ENCODE data around the gene MAP3K5.
A peak's percentile ranks its signal among the peaks of the same experiment; 100 is the strongest.
"Not testable (repeated sequence)": the region's sequence is repeated elsewhere in the genome, so short reads cannot be mapped to it uniquely, and the experiment has no call there.

Gene MAP3K5

DNA sequence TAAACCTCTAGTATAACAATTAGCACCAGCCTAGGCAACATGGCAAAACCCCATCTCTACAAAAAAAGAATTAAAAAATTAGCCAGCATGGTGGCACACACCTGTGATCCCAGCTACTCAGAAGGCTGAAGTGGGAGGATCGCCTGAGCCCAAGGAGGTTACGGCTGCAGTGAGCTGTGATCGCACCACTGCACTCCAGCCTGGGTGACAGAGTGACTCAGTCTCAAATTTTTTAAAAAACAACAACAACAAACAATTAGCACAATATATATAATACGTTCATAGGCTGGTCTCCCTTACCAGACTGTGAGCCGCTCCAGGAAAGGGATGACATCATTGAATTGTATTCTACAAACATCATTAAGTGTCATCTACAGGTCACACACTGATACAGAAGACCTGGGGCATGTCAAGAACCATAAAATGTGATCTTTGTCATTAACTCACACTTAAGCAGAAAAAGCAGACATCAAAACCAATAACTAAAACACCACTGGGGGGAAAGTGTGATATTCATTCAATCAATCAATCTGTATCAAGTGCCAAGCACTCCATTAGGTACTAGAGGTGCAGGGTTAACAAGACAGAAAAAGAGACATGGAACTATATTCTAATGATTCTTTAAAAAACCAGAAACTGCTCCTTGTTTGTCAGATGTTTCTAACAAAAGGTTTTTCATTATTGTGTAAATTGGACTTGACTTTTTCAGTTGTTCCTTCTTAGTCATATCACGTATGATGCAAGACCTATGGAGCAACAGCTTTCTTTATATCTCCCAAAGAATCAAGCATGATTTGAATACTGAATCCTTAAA lies 17.8 kb downstream of the MAP3K5 start:
- no peak for DNase-seq (ENCODE audit: low read depth in 3 of 3, low spot score in 1 of 3)

DNA sequence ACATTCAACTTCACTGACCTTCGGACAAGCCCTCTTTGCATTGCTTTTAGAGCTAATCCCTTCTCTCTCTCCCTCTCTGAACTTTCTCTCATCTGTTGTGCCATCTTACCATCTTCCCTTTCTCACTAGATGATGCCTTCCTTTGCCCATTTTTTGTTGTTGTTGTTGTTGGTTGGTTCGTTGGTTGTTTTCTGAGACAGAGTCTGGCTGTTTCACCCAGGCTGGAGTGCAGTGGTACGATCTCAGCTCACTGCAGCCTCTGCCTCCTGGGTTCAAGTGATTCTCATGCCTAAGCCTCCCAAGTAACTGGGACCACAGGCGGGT lies 18.8 kb downstream of the MAP3K5 start:
- DNase-seq (ENCODE audit: low read depth in 3 of 3, low spot score in 1 of 3) = no peak

DNA sequence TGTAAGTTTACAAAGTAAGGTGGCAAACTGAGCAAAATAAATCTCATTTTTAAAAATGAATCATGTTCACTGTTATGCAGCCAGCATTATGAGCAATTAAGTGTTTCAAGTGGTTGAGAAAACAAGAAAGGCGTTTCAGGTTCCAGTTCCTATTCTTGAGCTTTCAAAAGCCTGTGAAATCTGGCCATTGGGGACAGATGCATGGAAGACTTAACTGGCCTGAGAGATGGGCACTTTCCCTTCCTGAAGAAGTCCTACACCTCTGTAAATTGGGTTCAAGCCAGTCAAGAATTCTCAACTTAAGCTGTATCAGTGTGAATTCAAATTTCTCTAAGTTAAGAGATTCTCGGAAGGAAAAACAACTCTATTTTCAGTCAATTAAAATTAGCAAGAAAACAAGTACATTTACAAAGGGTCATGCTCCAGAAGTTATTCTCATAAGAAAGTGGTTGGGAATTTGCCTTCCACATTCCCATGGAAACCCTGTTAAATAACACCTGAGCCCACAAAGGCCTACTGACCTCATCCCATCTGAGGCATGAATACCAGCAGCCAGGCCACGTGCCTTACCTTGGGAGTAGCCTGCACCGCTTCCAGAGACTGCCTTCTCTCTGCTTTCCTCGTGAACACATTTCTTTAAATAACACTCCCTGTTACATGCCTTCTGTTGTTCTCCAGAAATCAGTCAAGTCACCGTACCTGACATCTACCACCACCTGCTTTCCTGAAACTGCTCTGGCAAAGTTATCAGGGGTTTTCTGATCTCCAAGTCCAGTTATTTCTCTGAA lies 19.4 kb downstream of the MAP3K5 start:
- DNase-seq (ENCODE audit: low read depth in 3 of 3, low spot score in 1 of 3) = no peak

DNA sequence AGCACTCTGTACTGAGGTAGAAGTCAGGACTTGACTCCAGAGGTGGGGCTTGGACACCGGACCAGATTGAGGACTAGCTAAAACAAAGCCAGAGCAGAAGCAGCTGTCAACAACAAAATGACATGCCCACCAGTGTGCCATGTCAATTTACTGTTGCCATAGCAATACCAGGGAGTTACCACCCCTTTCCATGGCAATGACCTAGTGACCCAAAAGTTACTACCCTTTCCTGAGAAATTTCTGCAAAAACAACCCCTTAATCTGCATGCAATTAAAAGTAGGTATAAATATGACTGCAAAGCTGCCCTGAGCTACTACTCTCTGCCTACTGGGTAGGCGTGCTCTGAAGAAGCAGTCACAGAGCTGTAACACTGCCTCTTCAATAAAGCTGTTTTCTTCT lies 21.0 kb downstream of the MAP3K5 start:
- no peak for DNase-seq (ENCODE audit: low read depth in 3 of 3, low spot score in 1 of 3)

DNA sequence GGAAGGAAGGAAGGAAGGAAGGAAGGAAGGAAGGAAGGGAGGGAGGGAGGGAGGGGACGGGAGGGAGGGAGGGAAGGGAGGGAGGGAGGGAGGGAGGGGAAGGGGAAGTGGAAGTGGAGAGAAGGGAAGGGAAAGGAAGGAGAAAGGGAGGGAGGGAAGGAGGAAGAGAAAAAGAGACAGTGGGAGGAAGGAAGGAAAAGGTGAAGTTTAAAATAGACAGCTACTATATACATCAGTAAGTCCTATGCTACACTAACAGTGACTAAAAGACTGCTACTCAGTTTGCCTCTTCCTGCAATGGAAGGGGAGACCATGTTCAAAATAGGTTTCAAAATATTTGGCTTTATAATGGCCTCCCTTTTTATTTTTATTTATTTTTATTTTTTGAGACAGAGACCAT lies 22.5 kb downstream of the MAP3K5 start:
- no peak for DNase-seq (ENCODE audit: low read depth in 3 of 3, low spot score in 1 of 3)

DNA sequence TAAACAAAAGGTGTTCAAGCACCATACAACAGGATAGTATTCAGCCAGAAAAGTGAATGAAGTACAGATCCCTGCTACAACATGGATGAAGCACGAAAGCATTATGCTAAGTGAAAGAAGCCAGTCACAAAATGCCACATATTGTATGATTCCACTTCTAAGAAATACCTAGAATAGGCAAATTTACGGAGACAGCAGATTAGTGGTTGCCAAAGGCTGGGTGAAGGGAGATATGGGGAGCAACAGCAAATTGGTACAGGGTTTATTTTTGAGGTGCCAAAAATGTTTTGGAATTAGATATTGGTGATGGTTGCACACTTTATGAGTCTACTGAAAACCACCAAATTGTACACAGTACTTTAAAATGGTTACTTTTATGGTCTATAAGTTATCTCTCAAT lies 23.2 kb downstream of the MAP3K5 start:
- no peak for DNase-seq (ENCODE audit: low read depth in 3 of 3, low spot score in 1 of 3)

DNA sequence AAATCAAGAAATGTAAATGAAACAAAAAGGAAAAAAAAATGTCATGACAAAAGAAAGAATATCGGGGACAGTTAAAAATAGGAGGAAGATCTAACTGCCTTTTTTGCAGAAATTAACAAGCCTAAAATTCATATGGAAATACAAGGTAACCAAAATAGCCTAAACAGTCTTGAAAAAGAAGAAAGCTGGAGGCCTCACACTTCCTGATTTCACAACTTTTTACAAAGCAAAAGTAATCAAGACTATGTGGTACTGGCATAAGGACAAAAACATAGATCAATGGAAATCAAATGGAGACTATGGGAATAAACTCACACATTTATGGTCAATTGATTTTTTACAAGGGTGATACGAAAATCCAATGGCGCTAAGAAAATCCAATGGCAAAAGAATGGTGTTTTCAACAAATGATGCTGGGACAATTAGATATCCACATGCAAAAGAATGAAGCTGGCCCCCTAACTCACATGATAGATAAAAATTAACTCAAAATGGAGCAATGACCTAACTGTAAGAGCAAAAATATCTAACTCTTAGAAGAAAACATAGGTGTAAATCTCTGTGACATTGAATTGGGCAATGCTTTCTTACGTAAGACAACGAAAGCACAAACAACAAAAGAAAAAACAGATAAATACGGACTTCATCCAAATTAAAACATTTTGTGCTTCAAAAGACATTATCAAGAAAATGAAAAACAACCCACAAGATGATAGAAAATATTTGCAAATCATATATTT lies 24.5 kb downstream of the MAP3K5 start:
- no peak for DNase-seq (ENCODE audit: low read depth in 3 of 3, low spot score in 1 of 3)

DNA sequence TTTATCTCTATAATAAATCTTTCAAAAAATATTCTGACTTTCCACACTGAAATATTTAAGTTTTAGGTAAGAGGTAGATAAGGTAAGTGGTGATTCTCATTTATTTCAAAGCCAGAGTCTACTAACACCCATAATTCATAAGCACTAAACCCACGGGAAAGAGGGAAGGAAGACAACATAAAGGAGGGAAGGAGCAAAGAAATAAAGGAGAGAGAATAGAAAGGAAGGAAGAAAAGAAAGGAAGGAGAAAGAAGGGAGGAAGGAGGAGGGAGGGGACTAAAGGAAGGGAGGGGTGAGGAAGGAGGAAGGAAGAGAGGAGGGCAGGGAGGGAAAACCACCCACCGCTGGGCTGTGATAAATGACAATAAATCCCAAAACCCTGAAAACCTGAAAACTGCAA lies 25.2 kb downstream of the MAP3K5 start:
- no peak for DNase-seq (ENCODE audit: low read depth in 3 of 3, low spot score in 1 of 3)

DNA sequence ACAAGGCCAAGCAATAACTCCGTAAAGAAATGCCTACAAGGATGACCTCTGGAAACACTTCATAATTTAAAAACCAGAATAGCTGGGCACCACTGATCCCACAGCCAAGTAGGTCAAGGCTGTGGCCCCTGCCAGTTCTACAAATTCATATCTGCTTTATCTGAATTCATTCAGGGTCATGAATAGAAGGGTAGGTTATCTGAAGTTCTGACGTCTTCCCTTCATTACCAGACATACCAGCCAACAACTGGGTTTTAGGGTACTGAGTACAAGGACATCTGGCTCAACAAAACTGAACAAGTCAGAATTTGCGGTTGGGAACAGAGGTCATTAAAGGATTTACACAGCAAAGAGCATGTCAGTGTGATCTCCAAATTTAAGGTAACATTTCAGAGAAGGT lies 26.0 kb downstream of the MAP3K5 start:
- no peak for DNase-seq (ENCODE audit: low read depth in 3 of 3, low spot score in 1 of 3)

DNA sequence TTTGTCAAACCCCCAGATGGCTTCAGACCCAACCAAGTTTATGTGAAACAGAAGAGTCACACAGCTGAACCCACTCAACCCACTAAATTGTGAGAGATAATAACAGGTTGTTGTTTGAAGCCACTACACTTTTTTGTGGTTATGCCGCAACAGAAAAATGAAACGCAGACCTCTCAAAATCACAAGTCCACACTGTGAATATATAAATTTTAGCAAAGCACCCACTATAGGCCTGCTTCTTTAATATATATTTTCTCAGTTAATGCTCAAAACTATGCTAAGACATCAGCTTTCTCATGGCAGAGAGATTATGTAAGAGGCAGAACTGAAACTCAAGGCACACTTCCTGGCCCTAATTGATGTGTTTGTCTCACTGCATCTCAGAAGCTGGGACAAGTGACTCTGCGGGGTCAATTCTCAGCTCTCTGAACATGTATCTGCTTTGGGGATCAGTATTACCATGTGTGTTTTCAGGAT lies 27.7 kb downstream of the MAP3K5 start:
- no peak for DNase-seq (ENCODE audit: low read depth in 3 of 3, low spot score in 1 of 3)

DNA sequence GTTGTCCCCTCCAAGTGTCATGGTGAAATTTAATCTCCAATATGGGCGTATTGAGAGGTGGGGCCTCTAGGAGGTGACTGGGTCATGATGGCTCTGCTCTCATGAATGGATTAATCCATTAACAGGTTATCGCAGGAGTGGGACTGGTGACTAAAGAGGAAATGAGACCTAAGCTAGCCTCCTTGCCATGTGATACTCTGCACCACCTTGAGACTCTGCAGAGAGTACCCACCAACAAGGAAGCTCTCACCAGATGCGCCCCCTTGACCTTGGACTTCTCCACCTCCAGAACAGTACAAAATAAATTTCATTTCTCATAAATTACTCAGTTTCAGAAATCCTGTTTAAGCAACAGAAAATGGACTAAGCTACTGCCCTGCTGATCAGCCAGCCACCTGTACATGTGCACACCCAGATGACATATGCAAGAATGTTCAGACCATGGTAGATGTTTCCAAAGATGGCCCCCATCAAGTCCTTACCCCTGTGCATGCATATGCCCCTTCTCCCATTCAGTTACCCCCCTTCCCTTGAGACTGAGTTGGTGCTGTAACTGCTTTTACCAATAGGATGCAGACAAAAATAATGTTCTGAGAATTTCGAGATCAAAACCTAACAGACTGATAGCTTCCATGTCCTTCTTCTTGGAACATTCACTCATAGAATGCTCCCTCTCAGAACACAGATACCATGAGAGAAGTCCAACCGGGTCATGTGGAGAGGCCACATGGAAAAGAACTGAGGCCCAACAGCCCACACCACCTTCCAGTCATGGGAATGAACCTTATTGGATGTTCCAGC lies 28.4 kb downstream of the MAP3K5 start:
- DNase-seq (ENCODE audit: low read depth in 3 of 3, low spot score in 1 of 3) = no peak

DNA sequence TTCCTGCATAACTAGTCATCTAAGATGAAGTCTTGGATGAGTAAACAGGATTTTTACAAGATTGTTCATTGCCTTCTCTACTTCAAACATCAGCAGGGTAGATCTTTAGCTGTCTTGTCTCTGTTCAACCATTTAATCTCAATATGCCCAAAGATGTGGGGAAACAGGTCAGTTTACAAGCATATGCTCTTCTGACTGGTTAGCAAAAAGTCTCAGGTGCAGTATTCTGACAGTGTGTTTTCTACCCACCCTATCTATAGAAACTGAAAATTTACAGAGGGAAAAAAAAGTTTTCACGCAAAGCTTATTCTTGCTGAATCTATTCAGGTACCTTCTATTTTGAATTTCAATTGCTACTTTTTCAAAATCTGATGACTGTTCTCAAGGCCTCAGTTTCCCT lies 29.0 kb downstream of the MAP3K5 start:
- DNase-seq (ENCODE audit: low read depth in 3 of 3, low spot score in 1 of 3) = no peak

DNA sequence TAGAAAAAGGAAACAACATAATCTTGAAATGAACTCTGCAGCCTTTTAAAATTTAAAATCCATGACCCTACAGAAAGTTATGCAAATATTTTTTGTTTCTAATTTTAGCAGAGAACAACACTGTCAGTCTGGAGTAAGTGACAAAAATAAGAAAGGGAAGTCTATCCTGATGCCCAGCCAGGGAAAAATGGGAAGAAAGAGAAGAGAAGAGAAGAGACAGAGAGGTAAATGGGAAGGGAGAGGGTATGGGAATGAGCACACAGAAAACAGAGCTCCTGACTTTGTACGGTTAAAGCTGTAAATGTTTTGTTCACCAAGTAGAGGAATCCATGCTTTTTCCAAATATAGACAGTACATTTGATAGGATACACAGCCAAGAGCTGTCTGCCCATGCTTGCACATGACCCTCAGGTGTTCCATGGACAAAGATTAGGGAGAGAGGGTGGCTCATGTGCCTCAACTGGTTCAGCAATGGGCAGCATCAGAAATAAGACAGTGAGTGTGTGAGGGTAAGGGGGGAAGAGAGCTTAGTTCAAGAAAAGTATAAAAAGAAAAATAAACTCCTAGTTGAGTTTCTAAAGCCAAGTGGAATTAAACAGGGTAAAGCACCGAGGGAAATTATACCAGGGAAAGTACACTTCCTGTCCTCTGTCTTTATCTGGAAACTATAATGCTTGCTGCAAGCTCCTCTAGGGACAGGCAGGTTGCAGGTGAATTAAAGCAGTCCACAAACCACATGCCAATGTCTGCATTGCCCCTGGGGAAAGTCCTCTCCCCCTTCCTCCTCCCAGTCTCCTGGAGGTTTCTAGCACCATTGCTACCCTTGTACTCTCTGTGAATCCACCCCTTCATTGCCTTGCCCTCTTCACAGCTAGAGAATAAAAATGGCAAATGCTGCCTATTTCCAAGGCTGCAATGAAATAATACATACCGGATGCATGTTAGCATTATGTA lies 30.0 kb downstream of the MAP3K5 start:
- DNase-seq (ENCODE audit: low read depth in 3 of 3, low spot score in 1 of 3) = no peak

DNA sequence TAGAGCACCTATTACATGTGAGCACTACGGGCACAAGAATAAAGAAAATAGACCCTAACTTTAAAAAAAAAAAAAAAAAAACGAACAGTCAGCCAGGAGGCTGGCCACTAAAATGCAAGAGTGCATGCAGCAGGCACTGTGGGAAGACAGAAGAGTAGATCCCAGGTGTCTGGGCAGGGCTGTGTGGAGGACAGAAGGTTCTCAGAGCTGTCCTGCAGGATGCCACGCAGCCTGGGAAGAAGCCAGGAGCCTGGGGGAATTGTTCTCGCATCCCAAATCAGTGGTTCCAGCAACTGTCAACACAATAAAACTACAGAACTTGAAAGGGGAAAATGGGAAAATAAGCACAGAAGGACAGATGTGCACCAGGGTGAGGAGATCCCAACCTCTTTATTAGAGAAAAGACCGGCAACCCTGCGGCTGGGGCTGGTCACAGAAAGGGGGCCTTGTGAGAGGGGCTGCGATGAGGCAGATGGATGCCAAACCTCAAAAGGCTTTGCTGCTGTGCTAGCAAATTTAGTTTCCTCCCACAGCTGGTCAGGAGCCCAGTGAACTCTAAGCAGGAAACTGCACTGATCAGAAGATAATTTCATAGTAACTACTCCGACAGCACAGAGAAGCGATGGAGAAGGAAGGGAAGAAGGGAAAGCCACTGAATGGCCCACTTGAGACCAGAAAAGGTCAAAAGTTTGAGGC lies 30.9 kb downstream of the MAP3K5 start:
- no peak for DNase-seq (ENCODE audit: low read depth in 3 of 3, low spot score in 1 of 3)

DNA sequence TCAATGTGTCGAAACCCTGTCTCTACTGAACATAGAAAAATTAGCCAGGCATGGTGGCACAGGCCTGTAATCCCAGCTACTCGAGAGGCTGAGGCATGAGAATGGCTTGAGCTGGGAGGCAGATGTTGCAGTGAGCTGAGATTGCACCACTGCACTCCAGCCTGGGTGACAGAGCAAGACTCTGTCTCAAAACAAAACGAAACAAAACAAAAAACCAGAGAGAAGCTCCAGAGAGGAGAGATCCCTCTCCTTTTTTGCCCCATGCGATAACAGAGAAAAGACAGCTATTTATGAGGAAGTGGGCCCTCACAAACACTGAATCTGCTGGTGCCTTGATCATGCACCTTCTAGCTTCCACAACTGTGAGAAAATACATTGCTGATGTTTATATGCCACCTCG lies 31.5 kb downstream of the MAP3K5 start:
- DNase-seq (ENCODE audit: low read depth in 3 of 3, low spot score in 1 of 3) = not testable (repeated sequence)

DNA sequence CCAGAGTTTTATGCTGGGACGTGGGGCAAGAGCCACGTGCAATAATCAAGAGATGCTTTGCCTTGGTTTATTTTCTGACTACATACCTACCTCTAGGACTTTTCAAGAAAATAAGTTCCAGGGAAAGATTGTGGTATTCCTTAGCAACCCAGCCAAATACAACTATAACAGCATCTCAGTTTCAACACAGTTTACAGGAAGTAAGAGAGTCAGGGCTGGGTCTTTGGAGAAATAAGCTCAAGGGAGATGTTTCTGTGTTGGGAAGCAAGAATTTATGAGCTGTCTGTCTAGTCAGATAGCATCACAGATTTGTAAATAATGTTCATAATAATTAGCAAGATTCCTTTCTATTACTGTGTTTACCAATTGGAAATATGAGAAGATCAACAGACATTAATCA lies 35.1 kb downstream of the MAP3K5 start:
- no peak for DNase-seq (ENCODE audit: low read depth in 3 of 3, low spot score in 1 of 3)

DNA sequence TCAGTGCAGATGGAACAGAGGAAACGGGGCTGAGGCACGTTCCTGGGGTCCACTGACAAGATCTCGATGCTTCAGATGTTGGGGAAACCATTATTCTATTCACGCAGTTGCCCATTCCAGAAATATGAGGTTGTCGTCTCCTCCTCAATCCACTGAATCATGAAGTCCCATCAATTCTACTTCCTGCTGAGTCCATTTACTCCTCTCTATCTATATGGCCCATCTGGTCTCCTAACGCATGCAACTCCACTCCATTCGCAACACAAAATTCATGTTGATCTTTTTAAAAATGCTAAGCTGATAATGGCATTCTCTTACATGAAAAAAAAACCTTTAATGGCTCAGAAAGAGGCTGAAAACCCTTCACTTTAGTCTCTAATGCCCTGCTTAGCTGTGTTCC lies 37.5 kb downstream of the MAP3K5 start:
- no peak for DNase-seq (ENCODE audit: low read depth in 3 of 3, low spot score in 1 of 3)

DNA sequence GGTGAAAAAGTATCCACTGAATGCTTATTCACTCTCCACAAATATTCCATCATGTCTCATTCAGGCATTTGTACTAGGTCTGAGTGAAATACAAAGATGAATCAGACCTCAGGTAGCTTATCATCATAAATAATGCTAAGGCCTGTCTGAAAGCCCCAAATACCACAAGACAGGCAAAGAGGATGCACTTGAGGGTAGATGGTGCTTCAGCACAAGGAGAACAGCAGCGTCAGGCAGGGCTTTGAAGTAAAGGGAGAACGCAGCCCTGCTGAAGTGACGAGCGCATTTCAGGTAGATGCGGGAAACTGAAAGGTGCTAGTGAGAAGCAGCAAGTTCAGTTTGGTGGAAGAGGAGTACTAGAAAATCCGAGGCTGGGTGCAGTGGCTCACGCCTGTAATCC lies 38.7 kb downstream of the MAP3K5 start:
- peak in 2 of 3 donors; percentile 38 to 41 for DNase-seq (ENCODE audit: low read depth in 3 of 3, low spot score in 1 of 3)

DNA sequence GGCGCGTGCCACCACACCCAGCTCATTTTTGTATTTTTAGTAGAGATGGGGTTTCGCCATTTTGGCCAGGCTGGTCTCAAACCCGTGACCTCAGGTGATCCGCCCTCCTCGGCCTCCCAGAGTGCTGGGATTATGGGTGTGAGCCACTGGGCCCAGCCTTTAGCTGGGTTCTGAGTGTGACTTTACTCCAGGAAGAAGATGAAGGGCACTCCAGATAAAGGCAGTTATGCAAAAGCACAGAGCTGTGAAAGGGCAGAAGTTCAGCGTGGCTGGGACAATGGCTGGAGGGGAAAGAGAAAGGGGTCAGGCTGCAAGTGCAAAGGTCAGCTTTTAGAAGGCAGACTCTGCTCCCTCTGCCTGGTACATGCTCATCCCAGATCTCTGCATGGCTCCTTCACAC lies 39.7 kb downstream of the MAP3K5 start:
- DNase-seq (ENCODE audit: low read depth in 3 of 3, low spot score in 1 of 3) = no peak
